ENCODE results near the gene SAMSN1. TPM values are rescaled to one million over a fixed set of nuclear protein-coding genes. Genes with fewer than 3 reads are reported as not detected.

SAMSN1 gene
- total RNA-seq, 1 donor from 2014 or later: 2.0 TPM

DNA sequence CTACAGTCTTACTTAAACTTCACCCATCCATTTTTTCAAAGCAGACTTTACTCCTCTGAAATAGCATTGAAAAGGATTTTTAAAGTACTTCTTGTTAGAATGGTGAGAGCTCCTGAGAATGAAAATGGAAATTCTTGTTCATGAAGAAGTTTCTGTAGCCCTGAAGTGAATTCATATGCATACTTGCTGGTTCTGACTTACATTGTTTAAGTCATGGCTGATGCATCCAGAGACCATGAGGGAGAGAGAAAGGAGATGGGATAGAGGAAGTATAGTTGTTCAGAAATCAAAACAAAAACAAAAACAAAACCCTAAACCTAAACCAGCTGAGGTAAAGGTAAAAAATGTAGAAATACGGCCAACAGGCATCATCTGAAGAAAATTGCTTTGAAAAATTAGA, 27.1 kb upstream of the SAMSN1 start:
- no peaks in the 10 kb centered on the region for H3K4me1 Mint-ChIP-seq (ENCODE audit: unreplicated experiment)
- H3K27ac Mint-ChIP-seq (ENCODE audit: unreplicated experiment): no peak overlapping the region
- no peaks in the 10 kb centered on the region for H3K27me3 Mint-ChIP-seq (ENCODE audit: unreplicated experiment)
- no peak overlapping the region for H3K4me3 Mint-ChIP-seq (ENCODE audit: unreplicated experiment)
- H3K36me3 Mint-ChIP-seq (ENCODE audit: low read depth, unreplicated experiment): no peaks in the 10 kb centered on the region
- no peak for DNase-seq (ENCODE audit: low spot score)
- no peaks in the 10 kb centered on the region for H3K9me3 Mint-ChIP-seq (ENCODE audit: unreplicated experiment)
- TF ChIP-seq, protein P1, sequence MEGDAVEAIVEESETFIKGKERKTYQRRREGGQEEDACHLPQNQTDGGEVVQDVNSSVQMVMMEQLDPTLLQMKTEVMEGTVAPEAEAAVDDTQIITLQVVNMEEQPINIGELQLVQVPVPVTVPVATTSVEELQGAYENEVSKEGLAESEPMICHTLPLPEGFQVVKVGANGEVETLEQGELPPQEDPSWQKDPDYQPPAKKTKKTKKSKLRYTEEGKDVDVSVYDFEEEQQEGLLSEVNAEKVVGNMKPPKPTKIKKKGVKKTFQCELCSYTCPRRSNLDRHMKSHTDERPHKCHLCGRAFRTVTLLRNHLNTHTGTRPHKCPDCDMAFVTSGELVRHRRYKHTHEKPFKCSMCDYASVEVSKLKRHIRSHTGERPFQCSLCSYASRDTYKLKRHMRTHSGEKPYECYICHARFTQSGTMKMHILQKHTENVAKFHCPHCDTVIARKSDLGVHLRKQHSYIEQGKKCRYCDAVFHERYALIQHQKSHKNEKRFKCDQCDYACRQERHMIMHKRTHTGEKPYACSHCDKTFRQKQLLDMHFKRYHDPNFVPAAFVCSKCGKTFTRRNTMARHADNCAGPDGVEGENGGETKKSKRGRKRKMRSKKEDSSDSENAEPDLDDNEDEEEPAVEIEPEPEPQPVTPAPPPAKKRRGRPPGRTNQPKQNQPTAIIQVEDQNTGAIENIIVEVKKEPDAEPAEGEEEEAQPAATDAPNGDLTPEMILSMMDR (IDR thresholded peaks at IDR 0.05; ENCODE audit: unreplicated experiment): no peak

DNA sequence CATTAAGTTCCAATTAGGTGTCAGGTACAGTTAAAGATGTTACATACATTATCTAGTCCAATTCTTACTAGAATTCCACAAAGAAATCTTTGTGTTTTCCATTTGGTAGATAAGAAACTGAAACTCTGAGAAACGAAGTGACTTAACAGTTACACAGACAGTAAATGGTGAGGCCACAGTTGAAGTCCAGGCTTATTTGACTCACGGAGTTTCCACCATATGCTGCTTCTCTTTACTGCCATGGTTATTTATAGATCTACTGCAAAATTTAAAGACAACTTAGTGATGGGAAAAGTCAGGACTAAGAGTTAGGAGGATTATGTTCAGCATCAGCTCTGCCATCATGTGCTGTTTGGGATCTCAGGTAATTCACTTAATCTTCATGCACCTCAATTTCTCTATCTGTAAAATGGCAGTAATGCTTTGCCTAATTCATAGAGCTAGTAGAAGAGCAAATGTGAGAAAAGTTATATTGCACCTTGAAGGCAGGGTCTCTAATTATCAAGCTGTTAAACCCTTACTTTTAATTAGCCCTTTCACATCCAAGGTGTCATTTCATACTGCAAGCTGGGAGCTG, 26.2 kb upstream of the SAMSN1 start:
- Mint-ChIP-seq H3K36me3 (ENCODE audit: low read depth, unreplicated experiment) (no peaks in the 10 kb centered on the region), H3K27ac (ENCODE audit: unreplicated experiment) (no peak overlapping the region), H3K4me1 (ENCODE audit: unreplicated experiment) (no peaks in the 10 kb centered on the region), H3K27me3 (ENCODE audit: unreplicated experiment) (no peaks in the 10 kb centered on the region), H3K9me3 (ENCODE audit: unreplicated experiment) (no peaks in the 10 kb centered on the region), H3K4me3 (ENCODE audit: unreplicated experiment) (no peak overlapping the region)
- TF ChIP-seq, protein P1 (IDR thresholded peaks at IDR 0.05; ENCODE audit: unreplicated experiment): no peak
- DNase-seq (ENCODE audit: low spot score): no peak

DNA sequence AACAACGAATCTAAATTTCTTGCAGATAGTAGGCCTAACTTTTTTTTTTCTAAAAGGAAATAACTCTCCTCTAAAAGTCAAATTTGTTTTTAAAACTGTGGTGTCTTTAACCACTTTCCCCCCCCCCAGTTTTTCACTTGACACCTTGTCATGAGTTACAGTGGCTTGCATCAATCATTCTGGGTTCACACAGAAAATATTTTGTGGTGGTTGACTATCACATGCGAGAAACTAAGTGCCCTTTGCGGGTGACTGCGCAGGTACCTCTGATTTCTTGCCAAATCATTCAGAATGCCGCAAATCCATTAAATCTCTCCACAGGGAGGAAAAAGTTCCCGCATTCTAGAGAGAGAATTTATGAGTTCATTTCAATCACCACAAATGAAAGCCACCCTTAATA, 23.8 kb upstream of the SAMSN1 start:
- H3K9me3 Mint-ChIP-seq (ENCODE audit: unreplicated experiment): no peaks in the 10 kb centered on the region
- no peak for DNase-seq (ENCODE audit: low spot score)
- no peaks in the 10 kb centered on the region for H3K4me1 Mint-ChIP-seq (ENCODE audit: unreplicated experiment)
- no peaks in the 10 kb centered on the region for H3K36me3 Mint-ChIP-seq (ENCODE audit: low read depth, unreplicated experiment)
- no peak overlapping the region for H3K4me3 Mint-ChIP-seq (ENCODE audit: unreplicated experiment)
- H3K27ac Mint-ChIP-seq (ENCODE audit: unreplicated experiment): no peak overlapping the region
- H3K27me3 Mint-ChIP-seq (ENCODE audit: unreplicated experiment): no peaks in the 10 kb centered on the region
- TF ChIP-seq, protein P1 (IDR thresholded peaks at IDR 0.05; ENCODE audit: unreplicated experiment): no peak

DNA sequence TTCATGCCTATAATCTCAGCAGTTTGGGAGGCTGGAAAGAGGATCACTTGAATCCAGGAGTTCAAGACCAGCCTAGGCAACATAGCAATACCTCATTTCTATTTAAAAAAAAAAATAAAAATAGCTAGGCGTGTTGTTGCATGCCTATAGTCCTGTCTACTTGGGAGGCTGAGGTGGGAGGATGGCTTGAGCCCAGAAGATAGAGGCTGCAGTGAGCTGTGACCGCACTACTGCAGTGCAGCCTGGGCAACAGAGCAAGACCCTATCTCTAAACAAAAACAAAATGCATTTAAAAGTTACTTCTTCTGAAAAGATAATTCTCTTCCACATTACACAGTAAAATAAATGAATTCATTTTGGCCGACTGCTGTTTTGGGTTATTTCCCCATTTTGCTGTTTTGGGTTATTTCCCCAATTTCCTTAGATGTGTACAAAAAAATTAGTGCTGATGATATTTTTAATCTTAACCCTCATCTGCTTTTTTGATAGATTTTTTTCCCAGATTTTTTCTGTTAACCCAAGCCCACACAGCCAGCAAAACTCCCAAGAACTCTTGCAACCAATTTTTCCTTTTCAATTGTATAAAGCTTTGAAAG, 23.0 kb upstream of the SAMSN1 start:
- Mint-ChIP-seq H3K36me3 (ENCODE audit: low read depth, unreplicated experiment) (no peaks in the 10 kb centered on the region), H3K4me3 (ENCODE audit: unreplicated experiment) (no peak overlapping the region), H3K9me3 (ENCODE audit: unreplicated experiment) (no peaks in the 10 kb centered on the region)

More for the DNA sequence above, 23.0 kb upstream of the SAMSN1 start:
- no peak for DNase-seq (ENCODE audit: low spot score)
- Mint-ChIP-seq H3K4me1 (ENCODE audit: unreplicated experiment) (no peaks in the 10 kb centered on the region), H3K27ac (ENCODE audit: unreplicated experiment) (no peak overlapping the region), H3K27me3 (ENCODE audit: unreplicated experiment) (no peaks in the 10 kb centered on the region)
- TF ChIP-seq, protein P1 (IDR thresholded peaks at IDR 0.05; ENCODE audit: unreplicated experiment): no peak

Data from endothelial cell (in vitro differentiated cells).